AG04449 (cell line): Measurements from ENCODE around the gene HIGD1A.
"Not testable (repeated sequence)": the region's sequence is repeated elsewhere in the genome, so short reads cannot be mapped to it uniquely, and the experiment has no call there.

Source experiments
- CTCF ChIA-PET: fragments of 350-600 bp; formaldehyde crosslinking; extraction: SDS; loops from one replicate; lab custom pipeline; 2021; ENCODE audit warnings: antibody characterized with exemption; lab: Yijun Ruan, JAX
- POLR2A ChIA-PET: fragments of 400-600, 350-600 bp; formaldehyde crosslinking; extraction: SDS; loops from one replicate; lab custom pipeline; 2020; ENCODE audit warnings: antibody characterized with exemption, inconsistent platforms; lab: Yijun Ruan, JAX
- DNase-seq: peaks from one replicate; pipeline ENCODE4 v3.0.0-alpha.2; 2010; ENCODE audit warnings: low read depth, low spot score
- H3K4me3 ChIP-seq: 2 replicates; pipeline ENCODE4 v1.5.1; 2011; ENCODE audit warnings: low read depth, mild to moderate bottlenecking, control low read depth, low read length
- TF ChIP-seq, protein P1 (sequence below): IDR thresholded peaks from one replicate; pipeline ENCODE4 v1.5.1; 2011; ENCODE audit warnings: mild to moderate bottlenecking, moderate library complexity, low read length, control low read depth, inconsistent platforms; ENCODE audit not compliant: insufficient read depth; ENCODE audit errors: missing control alignments

Gene HIGD1A

DNA sequence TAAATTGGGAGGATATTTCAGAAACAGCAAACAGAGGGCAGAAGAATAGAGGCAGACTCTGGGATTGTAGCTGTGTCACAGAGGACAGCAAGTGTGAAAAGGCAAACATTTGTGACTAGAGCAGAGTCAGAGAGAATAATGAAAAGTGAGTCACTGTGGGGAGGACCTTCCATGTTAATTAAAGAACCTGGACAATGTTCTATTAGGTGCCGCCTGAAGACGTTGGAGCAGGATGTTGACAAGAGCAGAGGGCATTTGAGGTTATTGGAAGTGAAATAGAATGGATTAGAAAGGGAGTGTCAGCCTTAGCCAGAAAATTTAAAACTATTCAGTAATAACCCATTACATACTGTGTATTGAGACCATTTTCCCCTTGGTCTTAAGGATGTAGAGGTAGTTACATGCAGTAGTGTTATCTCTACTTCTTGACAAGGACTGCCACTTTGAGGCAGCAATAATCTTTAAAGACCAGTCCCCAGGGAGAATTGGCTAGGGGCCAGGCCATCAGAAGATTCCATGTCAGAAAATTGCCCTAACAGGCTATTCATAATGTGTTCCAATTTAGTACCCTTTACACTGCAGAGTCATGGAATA is 10.7 kb upstream of the HIGD1A start:
- H3K4me3 ChIP-seq = no peak overlapping the region
- TF ChIP-seq, protein P1, sequence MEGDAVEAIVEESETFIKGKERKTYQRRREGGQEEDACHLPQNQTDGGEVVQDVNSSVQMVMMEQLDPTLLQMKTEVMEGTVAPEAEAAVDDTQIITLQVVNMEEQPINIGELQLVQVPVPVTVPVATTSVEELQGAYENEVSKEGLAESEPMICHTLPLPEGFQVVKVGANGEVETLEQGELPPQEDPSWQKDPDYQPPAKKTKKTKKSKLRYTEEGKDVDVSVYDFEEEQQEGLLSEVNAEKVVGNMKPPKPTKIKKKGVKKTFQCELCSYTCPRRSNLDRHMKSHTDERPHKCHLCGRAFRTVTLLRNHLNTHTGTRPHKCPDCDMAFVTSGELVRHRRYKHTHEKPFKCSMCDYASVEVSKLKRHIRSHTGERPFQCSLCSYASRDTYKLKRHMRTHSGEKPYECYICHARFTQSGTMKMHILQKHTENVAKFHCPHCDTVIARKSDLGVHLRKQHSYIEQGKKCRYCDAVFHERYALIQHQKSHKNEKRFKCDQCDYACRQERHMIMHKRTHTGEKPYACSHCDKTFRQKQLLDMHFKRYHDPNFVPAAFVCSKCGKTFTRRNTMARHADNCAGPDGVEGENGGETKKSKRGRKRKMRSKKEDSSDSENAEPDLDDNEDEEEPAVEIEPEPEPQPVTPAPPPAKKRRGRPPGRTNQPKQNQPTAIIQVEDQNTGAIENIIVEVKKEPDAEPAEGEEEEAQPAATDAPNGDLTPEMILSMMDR = no peak
- CTCF ChIA-PET = no interaction called here
- POLR2A ChIA-PET = interaction anchor here (0.6 kb wide), 1 partner anchor 376 kb away, joined by 3 read pairs; no protein-coding TSS in a partner anchor
- no peak for DNase-seq

DNA sequence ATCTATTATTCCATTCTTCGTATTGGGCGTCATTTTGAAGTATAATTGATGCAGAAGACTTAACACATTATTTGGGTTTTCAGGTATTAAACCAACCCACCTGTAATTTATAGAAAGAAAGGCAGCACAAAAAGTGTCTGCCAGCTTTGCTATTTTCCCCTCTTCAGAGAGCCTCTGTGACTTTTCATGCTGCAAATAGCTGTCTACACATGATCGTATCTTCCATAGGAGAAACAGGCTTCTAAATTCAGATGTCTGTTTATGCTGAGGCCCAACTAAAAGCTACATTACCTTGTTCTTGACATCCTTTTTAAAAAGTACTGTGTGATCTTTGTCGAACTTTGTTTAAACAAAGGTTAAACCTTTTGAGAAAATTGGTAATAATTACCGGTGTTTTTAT is 10.0 kb upstream of the HIGD1A start:
- ChIA-PET POLR2A (no interaction called here), CTCF (no interaction called here)
- no peak overlapping the region for H3K4me3 ChIP-seq
- TF ChIP-seq, protein P1 = no peak
- DNase-seq = no peak

DNA sequence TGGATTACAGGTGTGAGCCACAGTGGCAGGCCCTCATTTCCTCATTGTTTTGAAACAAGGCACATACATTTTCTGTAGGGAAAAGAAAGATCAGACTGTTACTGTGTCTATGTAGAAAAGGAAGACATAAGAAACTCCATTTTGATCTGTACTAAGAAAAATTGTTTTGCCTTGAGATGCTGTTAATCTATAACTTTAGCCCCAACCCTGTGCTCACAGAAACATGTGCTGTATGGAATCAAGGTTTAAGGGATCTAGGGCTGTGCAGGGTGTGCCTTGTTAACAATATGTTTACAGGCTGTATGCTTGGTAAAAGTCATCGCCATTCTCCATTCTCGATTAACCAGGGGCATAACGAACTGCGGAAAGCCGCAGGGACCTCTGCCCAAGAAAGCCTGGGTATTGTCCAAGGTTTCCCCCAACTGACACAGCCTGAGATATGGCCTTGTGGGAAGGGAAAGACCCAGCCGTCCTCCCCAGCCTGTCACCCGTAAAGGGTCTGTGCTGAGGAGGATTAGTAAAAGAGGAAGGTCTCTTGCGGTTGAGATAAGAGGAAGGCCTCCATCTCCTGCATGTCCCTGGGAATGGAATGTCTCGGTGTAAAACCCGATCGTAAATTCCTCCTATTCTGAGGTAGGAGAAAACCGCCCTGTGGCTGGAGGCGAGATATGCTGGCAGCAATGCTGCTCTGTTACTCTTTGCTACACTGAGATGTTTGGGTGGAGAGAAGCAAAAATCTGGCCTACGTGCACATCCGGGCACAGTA is 7.0 kb upstream of the HIGD1A start:
- DNase-seq, POLR2A ChIA-PET: not testable (repeated sequence)

DNA sequence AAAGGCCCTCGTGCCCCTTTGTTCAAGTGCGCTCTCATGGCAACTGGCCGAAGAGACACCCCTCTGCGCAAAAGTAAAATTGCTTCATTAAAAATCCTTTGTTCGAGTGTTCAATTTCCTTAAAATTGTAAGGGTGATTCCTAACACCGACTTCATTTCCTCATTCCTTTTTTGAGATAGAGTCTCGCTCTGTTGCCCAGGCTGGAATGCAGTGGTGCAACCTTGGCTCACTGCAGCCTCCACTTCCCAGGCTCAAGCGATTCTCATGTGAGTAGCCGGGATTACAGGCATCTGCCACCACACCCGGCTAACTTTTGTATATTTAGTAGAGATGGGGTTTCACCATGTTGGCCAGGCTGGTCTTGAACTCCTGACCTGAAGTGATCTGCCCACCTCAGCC is 6.4 kb upstream of the HIGD1A start:
- DNase-seq, CTCF ChIA-PET, POLR2A ChIA-PET, H3K4me3 ChIP-seq: not testable (repeated sequence)

More for the DNA sequence above, 7.0 kb upstream of the HIGD1A start:
- CTCF ChIA-PET, H3K4me3 ChIP-seq: not testable (repeated sequence)

DNA sequence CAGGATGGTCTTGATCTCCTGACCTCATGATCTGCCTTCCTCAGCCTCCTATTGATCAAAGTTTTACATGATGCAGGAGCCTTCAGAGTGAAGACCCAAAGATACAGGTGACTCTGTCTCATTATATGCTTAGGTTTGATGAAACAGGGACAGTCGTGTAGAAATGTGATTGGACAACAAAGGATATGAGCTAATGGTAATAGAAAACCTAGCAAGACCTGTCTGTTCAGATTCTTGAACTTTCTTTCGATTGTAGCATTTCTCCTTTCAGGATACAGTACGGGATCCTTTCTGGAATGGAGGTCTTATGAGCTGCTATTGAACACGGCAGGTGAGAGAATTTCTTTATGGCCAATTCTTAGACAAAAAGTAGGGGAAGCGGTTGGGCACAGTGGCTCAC is 4.9 kb upstream of the HIGD1A start, which contains the start of gene ACKR2:
TSS of gene ACKR2 (plus strand) at position 244 of the 400 bp plus-strand sequence. CDS start 55,058 bp downstream, outside the sequence.
- TF ChIP-seq, protein P1 = no peak
- POLR2A ChIA-PET = no interaction called here
- H3K4me3 ChIP-seq = no peak within 1 kb of the TSS
- DNase-seq = no peak
- CTCF ChIA-PET = interaction anchor here (0.5 kb wide), 1 partner anchor 195 kb away, joined by 3 read pairs; no protein-coding TSS in a partner anchor

DNA sequence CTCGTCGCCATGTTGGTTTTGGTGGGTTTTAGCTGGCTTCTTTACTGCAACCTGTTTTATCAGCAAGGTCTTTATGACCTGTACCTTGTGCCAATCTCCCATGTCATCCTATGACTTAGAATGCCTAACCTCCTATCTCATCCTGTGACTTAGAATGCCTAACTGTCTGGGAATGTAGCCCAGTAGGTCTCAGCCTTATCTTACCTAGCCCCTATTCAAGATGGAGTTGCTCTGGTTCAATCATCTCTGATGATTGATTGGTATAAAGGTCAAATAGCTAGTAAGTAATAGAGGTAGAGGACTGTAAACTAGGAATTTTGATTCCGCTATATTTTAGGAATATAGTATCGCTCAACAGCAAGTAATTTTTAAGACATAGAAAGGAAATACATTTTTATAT is 3.6 kb upstream of the HIGD1A start:
- POLR2A ChIA-PET = no interaction called here
- CTCF ChIA-PET = interaction anchor here (1.0 kb wide), 1 partner anchor 31 kb away, joined by 4 read pairs; no protein-coding TSS in a partner anchor
- H3K4me3 ChIP-seq = no peak overlapping the region
- no peak for DNase-seq
- TF ChIP-seq, protein P1 = no peak

DNA sequence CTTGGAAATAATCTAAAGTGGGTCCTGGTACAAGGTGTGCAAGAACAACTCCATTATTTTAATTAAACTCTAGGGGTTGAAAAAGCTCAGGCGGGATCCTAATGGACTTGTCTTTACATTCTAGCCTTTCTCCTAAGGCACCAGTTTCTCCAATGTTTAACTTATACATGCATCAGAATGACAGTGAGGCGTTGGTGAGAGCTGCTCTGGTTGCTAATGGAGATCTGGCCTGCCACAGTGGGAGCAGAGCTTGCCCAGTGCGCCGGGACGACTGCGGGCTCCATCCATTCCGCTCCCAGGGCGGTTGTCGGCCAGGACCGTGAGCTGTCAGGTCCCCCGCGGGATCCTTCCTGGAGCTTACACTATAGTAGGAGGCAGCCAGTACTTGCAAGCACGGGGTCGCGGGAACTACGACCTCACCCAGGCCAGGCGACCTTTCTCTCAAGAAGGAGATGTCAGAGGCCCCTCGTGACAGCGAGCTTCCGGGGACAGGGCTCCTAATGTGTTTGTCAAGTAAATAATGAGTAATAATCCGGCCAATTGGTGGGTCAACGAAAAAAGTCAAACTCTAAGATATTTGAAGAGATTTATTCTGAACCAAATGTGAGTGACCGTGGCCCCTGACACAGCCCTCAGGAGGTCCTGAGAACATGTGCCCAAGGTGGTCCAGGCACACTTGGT is 991 bp upstream of the HIGD1A start:
- POLR2A ChIA-PET = interaction anchor here (1.1 kb wide), 1 partner anchor 12 kb away, joined by 3 read pairs; no protein-coding TSS in a partner anchor
- CTCF ChIA-PET = interaction anchor here (0.9 to 2.1 kb wide), 4 partner anchors 11 to 36 kb away, joined by 3 to 7 read pairs (median 4); no protein-coding TSS in a partner anchor
- TF ChIP-seq, protein P1 = no peak
- peak overlapping the region; percentile 80 for H3K4me3 ChIP-seq
- DNase-seq = no peak
